ENCODE measurements around the gene MAD2L2.
A peak's percentile ranks its signal among the peaks of the same experiment; 100 is the strongest.

Gene MAD2L2

DNA sequence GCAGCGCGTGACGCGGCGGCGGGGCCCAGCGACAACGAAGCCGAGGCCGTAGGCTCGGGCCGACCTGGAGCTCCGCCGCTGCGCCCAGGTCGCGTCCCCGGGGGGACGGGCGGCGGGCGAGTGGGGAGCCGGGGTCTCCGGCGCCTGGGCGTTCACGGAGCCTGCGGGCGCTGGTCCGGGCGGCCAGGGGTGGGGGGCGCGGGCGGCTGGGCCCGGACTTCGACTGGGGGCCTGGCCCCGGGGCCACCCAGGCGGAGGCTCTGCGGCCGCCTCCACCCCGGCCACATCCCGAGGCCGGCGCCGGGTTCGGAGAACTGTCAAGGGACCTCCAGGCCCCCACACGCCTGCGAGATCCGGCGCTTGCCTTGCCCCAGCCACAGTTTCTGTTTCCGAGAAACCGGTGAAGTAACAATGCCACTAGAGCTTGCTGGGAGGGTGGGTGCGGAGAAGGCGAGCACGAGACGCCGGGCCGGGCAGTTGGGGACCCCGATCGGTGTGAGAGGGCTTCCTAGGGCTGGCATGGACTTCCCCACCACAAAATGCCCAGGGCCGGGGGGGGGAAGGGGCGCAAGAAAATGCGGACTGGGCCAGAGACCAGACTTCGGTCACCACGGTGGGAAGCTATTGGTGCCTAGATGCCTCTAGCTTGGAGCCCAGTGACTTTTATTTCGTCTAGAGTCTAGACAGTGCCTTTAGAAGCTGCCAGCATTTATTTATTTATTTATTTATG is 16.4 kb downstream of the MAD2L2 start:
- TF ChIP-seq, protein P1, sequence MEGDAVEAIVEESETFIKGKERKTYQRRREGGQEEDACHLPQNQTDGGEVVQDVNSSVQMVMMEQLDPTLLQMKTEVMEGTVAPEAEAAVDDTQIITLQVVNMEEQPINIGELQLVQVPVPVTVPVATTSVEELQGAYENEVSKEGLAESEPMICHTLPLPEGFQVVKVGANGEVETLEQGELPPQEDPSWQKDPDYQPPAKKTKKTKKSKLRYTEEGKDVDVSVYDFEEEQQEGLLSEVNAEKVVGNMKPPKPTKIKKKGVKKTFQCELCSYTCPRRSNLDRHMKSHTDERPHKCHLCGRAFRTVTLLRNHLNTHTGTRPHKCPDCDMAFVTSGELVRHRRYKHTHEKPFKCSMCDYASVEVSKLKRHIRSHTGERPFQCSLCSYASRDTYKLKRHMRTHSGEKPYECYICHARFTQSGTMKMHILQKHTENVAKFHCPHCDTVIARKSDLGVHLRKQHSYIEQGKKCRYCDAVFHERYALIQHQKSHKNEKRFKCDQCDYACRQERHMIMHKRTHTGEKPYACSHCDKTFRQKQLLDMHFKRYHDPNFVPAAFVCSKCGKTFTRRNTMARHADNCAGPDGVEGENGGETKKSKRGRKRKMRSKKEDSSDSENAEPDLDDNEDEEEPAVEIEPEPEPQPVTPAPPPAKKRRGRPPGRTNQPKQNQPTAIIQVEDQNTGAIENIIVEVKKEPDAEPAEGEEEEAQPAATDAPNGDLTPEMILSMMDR (IDR thresholded peaks at IDR 0.05) = 0 out of 2 replicates have a peak, but pooled peaks have one; percentile 0

DNA sequence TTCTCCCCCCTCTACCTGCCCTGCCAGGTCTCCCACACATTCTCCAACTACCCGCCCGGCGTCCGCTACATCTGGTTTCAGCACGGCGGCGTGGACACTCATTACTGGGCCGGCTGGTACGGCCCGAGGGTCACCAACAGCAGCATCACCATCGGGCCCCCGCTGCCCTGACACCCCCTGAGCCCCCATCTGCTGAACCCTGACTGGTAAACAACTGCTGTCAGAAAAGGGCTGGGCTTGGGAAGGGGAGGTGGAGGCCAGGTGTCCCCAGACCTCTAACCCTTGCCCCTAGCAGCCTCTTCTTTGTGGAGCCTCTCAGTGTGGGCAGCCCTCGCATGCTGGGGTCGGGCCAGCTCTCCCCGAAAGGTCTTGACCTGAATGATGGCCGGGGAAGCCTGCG is 19.8 kb downstream of the MAD2L2 start:
- TF ChIP-seq, protein P1 (IDR thresholded peaks at IDR 0.05) = no peak

DNA sequence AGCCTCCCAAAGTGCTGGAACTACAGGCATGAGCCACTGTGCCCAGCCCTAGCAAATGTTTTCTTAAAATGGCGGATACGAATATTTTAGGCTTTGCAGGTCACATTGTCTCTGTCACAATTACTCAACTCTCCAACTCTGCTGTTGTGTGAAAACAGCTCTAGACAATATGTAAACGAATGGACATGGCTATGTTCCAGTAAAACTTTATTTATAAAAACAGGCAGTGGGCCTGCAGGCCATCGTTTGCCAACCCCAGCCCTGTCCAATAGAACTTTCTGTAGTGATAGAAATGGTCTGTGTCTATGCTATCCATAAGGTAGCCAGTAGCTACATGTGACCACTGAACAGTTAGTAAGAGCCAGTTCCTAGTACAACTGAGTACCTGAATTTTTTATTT is 21.2 kb downstream of the MAD2L2 start:
- TF ChIP-seq, protein P1 (IDR thresholded peaks at IDR 0.05) = no peak

DNA sequence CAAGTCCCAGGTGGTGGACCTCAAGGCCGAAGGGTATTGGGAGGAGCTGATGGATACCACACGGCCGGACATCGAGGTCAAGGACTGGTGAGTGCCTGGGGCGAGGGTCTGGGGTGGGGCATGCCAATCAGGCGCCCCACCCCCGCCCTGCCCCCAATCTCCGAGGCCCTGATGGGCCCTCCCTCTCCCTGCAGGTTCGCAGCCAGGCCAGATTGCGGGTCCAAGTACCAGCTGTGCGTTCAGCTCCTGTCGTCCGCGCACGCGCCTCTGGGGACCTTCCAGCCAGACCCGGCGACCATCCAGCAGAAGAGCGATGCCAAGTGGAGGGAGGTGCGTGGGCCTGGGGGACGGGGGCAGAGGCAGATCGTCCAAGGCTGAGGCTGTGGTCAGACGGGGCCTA is 22.4 kb downstream of the MAD2L2 start:
- TF ChIP-seq, protein P1 (IDR thresholded peaks at IDR 0.05) = no peak

DNA sequence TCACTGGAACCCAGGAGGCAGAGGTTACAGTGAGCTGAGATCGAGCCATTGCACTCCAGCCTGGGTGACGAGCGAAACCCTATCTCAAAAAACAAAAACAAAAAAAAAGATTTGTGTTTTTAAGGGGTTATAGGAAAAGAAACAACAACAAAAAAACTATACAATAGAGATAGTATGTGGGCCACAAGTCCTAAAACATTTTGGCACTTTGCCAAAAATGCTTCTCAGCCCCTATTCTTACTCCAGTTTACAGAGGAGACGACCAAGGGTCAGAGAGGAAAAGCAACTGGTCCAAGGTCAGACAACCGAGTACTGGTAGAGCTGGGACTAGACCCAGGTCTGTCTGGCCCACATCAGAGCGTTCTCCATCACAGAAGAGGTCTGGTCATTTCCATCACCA is 23.3 kb downstream of the MAD2L2 start:
- TF ChIP-seq, protein P1 (IDR thresholded peaks at IDR 0.05) = no peak

DNA sequence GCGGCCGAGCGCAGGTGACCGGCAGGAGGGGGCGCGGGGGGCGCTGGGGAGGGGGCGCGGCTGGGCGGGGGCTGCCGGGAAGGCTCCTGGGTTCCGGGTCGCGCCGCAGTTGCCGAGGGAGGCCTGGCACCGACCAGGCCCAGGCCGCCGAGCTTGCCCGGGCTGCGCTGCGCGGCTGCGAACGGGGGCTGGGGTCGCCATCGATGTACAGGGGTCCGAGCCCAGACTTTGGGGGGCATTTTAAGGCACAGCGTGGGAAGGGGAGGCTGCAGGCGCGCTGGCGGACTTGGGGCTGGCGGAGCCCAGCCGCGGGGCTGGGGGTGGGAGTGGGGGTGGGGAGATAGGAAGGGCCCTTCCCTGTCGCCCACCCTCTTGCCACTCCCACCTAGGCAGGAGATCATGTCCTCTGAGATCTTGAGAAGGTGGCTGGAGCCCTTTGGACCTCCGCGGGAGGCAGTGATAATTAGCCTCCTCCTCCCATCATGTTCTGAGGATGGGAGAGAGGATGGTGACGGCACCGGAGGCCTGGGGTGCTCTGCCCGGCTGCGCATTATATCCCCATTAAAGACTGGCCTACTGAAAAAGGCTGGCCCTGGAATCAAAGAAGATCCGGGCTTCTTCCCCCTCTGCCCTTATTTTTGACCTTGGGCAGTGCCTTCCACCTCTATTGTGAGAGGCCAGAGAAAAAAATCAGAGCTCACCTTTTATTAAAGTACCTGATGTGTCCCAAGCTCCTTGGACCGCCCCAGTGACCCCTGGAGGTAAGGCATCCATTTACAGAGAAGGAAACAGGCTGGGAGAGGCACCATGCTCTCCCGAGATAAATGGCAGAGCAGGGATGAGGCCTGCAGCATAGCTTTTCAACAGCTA is 25.8 kb downstream of the MAD2L2 start:
- TF ChIP-seq, protein P1 (IDR thresholded peaks at IDR 0.05) = no peak

DNA sequence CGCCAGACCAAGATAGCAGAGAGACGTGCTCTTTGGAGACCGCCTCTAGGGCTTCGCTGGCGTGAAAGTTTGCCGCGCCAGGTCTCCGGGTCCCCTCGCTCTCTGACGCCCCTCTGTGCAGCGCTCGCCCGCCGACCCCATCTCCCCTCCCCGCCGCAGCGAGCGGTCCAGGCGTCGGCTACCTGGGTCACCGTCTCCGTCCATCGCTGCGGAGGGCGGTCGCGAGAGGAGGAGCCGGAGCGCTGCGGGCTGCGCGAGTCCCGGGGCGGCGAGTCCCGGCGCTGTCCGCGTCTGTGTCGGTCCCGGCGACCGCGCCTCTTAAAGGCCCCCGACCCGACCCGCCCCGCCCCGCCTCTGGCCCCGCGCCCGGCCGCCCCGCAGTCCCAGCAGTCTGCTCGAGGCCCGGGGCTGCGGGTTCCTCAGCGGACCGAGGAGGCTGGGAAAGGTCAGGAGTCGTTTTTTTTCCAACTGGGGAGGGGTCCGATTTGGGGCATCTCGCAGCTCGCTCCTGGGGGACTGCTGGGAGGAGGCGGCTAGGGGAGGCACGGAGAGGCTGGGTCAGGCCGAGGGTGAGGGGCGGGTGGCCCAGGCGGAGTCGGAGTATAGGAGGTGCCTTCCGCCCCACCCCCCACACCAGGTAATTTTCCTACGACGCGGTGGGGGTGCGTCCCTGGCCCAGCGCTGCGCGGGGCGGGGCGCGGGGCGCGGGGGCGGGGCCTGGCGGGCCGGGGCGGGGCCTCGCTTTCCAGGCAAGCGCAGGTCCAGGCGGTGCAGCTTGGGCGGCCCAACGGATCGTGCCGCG is 26.6 kb downstream of the MAD2L2 start, which contains the start of the genes FBXO2 and FBXO44:
Gene FBXO2, minus strand, starts transcription at position 293 of the 802 bp plus-strand sequence. Its CDS starts 89 bp downstream, at position 204.
Gene FBXO44, plus strand, starts transcription at position 741 of the 802 bp plus-strand sequence. CDS start 959 bp downstream, outside the sequence.
- TF ChIP-seq, protein P1 (IDR thresholded peaks at IDR 0.05) = no peak
